Brain pericyte (primary cell): Measurements from ENCODE around the gene FRAT2.
"Not testable (repeated sequence)": the region's sequence is repeated elsewhere in the genome, so short reads cannot be mapped to it uniquely, and the experiment has no call there.

Experiments
- DNase-seq: peaks from one replicate; pipeline ENCODE4 v3.0.0-alpha.2; 2012; ENCODE audit warnings: low read depth, low spot score

Gene FRAT2

DNA sequence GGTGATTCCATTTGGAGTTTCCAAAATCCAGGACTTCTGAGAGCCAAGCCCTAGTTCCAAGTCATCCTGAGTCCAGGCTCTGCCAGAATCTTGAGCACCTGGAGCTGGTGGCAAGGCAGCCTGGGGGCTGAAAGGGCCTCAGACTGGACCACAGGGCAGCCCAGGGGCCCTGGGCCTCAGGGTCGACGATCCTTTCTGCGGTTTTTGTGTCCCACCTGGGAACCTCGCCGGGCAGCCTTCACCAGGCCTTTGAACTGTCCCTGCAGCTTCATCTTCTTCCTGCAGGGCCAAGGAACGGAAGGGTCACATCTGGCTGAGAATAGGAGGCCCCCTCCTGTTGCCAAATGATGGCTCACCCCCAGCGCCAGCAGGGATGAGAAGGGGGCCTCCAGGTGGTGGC is 22.4 kb upstream of the FRAT2 start:
- no peak for DNase-seq

DNA sequence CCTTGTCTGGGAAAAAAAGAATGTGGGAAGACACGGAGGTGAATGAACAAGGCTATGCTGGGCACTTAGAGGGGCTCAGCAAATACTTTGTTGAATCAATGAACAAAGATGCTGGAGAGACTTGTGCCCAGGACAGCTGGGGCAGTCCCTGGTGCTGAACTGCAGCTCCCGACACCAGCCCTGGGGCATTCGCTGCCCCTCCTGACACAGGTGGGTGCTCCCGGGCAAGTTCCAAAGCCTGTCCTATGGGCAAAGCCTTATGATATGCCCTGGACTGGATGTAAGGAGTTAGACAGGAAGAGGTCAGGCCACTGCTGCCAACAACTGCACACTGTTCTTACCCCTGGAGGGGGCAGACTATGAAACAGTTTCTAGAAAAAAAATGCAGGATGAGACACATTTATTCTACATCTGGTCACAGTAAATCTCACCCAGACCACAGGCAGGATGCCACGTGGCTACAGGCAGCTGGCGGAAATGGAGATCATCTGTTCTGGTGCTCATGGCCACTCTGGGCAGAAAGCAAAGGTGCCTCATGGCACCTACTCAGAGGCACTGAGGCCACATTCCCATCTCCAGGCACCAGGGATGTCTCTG is 21.9 kb upstream of the FRAT2 start:
- no peak for DNase-seq

DNA sequence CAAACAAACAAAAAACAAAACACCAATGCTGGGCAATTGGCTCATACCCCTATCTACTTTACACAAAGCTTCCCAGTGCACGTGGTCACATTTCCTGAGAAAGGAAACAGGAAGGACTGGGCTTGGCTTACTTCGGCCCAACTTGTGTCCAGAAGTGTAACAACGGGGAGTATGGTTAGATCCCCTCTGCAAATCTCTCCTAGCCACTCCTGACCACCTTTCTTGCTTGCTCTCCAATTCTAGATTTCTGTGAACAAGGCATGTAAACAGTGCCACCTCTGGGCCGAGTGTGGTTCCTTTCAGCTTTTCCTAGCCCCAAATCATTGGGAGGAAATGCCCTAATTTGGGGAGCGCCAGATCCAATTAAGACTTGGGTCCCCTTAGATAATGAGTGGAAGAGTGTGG is 21.0 kb upstream of the FRAT2 start:
- DNase-seq: no peak

DNA sequence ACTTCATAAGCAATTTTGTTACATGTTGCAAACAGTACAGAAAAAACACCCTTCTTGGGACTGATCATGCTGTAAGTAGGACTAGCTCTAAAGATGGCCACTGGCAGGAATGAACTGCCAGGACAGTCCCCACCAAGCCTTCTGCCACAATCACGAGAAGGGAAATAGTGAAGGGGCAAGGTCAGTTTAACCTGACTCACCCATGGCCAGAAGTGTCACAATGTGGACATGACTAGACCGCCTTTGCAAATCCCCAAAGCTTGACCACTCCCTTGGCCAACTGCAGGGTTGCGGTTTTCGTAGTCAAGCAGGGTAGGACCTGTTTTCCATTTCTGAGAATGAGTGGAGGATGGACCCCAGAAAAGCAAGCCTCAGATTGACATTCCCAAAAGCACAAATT is 19.4 kb upstream of the FRAT2 start:
- no peak for DNase-seq

DNA sequence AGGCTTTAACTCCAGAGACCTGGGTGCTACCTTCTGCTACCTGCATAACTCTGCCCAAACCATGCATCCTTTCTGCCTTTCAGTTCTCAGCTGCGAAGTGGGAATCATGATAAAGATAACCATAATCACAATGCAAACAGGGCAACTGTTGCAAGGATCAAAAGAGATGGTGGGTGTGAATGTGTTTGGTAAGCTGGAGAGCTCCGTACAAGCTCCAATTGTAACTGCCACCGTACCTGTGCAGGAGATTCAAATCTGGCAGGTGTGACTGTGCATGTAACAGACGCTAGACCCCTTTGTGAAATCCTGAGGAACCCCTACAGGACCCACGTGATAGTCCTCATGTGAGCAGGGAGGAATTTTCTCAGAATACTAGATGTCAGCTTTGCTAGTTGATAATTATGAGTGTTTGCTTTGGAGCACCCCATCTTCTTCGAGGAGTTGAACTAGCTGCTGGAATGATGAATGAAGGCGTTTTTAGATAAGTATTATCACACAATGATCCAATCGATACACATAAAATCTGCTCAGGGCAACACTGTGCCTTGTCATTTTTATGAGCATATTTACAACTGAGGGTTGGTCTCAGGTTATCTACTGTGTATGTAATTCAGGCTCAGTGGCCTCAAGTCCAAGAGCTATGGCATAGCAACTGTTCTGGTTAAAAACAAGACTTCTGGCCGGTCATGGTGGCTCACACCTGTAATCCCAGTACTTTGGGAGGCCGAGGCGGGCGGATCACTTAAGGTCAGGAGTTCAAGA is 15.4 kb upstream of the FRAT2 start:
- DNase-seq: no peak

DNA sequence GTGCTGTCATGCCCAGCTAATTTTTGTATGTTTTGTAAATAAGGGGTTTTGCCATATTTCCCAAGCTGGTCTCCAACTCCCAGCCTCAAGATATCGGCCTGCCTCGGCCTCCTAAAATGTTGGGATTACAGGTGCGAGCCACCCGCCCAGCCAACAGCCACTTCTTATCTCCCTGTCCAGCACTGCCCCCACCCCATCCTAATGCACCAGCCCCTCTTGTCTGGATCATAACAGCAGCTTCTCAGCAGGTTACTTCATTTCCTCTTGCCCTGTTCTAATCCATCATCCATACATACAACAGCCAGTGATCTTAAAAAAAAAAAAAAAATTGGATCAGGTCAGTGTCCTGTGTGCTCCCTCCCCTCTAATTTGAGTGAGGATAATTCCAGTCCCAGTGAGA is 12.8 kb upstream of the FRAT2 start:
- no peak for DNase-seq

DNA sequence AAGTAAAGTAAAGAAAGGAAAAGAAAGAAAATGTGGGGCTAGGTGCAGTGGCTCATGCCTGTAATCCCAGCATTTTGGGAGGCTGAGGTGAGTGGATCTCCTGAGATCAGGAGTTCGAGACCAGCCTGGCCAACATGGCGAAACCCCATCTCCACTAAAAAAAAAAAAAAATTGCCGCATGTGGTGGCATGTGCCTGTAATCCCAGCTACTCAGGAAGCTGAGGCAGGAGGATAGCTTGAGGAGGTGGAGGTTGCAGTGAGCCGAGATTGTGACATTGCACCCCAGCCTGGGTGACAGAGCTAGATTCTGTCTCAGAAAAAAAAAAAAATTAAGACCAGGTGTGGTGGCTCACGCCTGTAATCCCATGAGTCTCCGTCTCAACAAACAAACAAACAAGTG is 9.1 kb upstream of the FRAT2 start:
- not testable (repeated sequence) for DNase-seq

DNA sequence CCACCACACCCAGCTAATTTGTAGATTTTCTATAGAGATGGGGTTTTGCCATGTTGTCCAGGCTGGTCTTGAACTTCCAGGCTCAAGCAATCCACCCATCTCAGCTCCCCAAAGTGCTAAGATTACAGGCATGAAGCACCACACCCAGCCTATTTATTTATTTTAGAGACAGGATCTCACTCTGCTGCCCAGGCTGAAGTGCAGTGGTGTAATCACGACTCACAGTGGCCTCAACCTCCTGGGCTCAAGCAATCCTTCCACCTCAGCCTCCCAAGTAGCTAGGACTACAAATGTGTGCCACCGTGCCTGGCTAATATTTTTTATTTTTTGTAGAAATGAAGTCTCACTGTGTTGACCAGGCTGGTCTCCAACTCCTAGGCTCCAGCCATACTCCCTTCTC is 6.9 kb upstream of the FRAT2 start:
- DNase-seq: no peak

DNA sequence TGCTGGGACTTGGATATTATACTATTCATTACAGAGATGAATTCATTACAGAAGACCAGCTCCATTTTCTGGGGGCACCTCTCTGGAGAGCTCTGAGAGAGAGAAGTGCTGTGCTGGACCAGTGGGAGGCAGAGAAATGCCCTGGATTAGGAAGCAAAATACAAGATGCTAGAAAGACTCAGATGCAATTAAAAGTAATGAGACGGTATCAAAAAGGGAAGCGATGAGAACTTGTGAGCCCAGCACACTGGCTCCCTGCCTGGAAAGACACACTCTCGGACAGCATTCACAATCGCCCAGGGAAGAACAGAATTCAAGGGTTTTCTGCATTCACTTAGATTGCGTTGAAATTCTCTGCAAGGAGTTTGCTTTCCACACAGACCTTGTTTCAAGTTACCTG is 3.5 kb upstream of the FRAT2 start:
- no peak for DNase-seq

DNA sequence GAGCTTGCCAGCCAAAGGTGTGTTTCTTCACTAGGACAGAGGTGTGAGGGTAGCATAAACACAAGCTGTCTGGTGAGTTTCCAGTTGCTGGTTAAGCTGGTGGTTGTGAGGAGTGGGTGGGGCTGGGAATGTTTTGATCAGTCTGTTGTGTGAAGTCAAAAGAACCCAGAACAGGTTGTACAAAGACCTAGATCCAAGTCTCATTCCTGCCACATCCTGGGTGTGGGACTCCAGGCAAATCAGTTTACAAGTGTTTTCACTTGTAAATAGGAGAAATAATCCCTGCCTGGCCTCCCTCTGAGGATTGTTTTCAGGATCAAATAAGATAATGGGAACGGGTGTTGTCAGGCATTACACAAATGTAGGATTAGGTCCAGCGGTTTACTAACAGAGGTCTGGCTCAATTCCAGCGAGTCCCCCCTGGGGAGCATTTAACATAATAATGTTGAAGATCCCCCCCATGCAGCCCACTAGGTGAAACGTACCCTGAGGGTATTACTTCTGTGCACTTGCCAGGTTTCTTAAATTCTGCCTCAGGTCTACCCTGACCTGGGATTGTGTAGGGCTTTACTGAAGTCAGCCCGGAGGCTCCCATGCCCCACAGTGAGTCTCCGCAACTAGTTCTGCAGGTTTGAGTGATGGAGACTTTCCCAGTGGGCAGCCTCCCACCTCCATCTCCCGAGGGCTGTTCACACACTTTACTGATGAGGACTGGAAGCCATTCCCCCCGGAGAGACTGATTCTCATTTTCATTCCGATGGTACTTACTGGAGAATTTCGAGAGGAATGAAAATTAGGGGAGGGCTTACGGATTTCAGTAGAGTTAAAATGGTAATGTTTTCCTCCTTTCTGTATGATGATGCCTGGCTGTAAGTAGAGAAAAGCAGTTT is 2.7 kb upstream of the FRAT2 start:
- no peak for DNase-seq

DNA sequence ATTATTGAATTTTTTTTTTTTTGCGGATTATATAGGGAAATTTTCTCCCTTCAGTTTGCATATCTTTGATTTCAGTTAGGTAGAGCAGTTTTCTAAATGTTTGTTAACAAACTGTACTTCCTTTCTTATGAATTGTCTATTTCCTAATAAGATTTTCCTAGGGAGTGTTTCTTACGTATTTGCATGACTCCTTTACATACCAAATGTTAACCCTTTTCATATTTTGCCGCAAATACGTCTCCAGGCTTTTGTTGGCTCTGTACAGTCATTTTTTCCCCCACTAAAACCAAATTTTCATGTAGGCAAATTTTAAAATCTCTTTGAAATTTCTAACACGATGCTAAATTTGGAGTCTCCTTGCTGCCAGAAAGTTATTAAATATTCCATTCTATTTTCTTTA is 1.9 kb upstream of the FRAT2 start:
- DNase-seq: no peak

DNA sequence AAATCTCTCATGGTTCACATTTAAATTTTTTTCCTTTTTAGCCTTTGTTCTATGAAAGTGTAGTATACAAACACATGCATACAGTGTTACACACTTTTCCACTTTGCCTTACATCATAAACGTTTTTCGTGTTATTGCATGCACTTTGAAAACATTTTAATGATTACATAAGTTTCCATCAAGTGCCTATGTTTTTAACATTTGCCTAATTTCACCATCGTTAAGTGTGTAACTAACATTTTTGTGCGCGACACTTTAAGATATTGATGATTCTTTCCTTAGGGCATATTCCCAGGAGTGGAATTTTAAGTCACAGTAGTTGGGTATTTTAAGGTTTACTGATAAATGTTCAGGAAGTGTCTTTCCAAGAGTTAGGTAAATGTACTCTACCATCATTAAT is 1.5 kb upstream of the FRAT2 start:
- DNase-seq: no peak

DNA sequence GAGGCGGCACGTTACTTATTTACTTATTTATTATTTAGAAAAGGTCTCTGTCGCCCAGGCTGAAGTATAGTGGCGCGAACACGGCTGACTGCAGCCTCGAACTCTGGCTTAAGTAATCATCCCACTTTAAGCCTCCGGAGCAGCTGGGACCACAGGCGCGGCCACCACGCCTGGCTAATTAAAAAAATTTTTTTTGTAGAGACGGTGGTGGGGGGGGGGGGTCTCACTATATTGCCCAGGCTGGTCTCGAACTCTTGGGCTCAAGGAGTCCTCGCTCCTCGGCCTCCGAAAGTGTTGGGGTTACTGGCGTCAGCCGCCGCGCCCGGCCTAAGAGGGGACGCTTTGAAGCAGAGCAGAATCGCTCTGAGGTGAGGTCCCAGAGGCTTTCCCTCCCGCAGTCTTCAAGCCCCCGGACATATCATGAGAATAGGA is 675 bp upstream of the FRAT2 start:
- no peak for DNase-seq

DNA sequence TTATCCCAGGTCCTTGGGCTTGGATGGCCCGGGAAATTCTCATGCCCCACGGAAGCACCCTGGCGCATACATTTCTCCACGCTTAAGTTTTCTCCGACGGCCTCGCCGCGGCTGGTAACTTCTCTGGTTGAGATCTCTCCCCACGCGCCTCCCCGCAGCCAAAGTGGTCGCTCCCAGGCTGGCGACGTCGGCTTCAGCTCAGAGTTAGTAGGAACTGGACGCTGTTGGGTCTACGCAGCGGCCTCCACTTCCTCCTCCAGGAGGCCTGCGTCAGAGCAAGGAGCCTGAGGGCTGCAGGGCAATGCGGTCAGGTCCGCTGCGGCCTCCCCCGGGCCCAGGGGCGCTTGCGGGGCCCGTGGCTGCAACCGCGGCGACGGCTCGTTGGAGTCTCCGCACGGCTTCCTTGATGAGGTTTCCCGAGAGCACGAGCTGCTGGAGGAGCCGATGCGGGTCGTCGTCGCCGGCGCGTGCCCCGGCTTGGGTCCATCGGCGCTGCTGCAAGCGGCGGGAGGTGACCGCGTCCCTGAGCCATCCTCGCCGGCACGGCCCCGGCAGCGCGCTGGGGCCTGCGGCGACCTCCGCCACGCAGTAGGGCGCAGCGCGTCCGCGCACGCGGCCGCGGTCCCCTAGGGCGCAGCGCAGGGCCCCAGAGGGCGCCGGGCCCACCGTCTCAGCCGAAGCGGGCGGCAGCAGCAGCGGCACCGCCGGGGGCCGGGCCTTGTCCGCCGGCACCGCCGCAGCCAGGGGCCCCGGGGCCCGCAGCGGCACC is 744 bp downstream of the FRAT2 start:
- DNase-seq: no peak

DNA sequence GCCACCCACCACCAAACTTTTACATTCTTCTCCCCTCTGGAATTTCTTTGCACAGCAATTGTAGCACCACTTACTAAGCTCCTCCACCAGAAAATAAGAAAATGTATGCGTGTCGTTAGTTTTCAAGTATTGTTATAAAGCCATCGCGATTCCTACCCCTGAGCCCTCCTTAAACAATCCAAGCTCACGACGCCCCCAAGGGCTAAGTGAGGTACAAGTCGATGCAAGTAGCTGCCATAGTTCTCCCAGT is 1.3 kb downstream of the FRAT2 start:
- DNase-seq: no peak

DNA sequence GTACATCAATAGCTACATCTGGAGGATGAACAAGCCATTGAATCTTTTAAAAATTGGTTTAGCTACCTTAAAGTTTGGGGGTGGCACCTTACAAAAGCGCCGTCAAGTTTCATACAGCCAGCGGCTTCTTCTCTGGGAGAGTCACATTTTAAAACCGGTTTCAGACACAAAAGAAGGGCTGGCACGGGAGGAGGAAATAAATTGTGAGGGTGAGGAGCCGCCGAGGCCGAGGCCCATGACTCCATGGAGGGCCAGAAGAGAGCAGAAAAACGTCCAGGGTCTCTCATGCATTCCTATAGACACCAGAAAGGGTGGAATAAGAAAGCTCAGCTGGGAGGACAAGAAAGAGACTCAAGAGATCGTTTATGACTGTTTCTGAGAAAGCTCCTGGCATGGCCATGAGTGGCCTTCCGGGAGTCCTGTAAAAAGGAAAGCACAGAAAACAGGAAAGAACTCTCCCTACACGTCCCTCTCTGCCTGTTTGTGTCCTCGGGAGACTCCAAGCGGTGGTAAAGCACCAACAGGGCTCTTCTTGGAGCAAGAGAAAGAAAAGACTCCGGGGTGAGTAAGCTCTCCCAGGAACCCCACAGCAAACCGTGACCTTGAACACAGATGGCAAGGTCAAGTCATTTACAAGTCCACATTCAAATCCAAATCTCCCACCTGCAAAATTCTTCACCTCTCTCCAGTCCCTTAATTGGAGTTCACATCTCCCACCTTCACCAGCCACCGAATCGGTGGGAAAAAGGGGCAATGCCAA is 1.8 kb downstream of the FRAT2 start:
- peak; percentile 46 for DNase-seq

DNA sequence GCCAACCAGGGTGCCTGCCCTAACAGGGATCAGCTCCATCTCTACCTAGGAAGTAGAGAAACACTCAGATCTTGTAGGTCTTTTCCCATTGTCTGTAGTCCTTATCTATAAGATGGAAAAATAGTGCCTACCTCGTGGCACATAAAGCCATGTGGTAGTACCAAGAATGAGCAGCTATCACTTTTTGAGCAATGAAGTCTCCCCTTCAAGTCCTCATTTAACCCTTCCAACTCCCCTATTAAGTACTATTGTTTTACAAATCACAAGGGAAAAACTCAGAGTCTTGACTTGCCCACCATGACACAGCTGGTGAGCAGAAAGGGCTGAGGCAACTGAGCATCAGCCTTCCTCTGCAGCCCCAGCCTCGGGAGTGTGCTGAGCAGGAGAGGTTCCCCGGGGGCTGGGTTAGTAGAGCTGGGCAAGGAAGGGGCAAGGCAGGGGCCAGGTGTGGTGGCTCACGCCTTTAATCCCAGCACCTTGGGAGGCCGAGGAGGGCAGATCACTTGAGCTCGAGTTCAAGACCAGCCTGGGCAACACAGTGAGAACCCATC is 3.3 kb downstream of the FRAT2 start:
- no peak for DNase-seq

DNA sequence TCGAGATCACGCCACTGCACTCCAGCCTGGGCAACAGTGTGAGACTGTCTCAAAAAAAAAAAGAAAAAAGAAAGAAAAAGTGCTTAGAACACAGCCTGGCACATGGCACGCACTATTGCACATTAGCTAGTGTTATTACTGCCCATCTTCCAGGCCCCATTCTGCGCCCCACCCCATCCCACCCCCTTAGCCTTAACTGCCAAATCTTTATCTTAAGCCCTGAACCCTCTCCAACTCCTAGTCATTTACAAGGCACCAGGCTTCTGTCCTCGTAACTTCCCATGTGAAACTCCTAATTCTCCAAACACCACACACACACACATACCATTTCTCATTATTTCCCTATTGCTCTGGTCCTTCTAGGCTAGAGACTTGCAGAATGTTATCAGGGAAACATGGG is 4.8 kb downstream of the FRAT2 start:
- DNase-seq: no peak

DNA sequence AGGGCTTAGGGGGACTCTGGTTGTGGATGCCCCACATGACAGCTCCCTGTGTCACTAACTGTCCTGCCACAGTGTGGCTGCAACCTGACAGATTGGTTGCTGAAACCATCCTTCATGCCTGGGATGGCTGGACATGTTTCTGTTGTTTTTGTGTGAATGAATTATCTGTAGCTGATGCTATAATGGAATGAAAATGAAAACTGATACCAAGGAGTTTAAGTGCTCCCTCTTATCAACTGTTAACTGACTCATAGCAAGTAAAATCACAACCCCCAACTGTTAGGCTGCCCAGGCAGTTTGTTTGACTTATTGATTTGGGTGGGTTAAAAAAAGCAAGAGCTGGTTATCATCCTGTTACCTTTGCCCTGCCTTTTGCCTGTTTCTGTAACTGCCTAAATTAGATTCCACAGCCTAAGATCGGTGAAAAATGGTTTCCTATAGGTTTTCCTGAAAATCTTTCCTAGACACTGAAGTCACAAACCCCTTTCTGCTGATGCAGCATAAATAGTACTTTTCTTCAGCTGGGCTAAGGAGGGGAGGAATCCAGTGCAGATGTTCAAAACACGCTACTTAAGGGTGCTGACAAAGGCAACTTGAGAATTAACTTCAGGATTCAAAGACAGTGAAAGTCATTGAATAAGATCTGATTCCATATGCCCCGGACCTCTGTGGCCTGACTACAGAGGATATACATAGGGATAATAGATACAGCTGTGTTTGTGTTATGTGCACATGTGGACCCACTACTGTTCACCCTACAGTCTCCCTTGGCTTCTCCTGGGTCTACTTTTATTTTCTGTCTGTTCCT is 5.7 kb downstream of the FRAT2 start:
- no peak for DNase-seq
